ENCODE measurements around the gene CDCA3. TPM values are rescaled to one million over a fixed set of nuclear protein-coding genes. Genes with fewer than 3 reads are reported as not detected.
A peak's percentile ranks its signal among the peaks of the same experiment; 100 is the strongest.

Gene CDCA3
- total RNA-seq, 4 donors from 2014 or later, result 1.2 to 2.9 (median 1.5) TPM

DNA sequence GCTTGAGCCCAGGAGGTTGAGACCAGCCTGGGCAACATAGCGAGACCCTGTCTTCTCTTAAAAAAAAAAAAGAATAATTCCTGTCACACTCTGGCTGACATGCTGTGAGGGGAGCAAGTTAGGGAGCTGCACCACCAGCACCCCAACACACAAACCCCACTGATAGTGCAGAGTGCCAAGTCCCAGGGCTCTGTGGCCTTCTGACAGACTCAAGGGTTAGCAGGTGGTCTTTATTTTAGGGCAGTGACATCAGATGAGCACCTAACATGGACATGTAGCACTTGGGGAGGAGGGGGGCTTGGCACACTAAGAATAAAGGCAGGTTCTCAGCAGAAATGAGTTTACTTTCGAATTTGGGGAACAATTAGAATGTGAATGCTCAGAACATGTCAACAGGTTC lies 7.7 kb upstream of the CDCA3 start:
- Histone ChIP-seq H3K4me1 (peaks cover 0 to 7% (median 2%) of the 10 kb centered on the region in 4 donors), H3K27me3 (no peaks in the 10 kb centered on the region), H3K27ac (replicated peaks in 1 of 4) (no peak overlapping the region), H3K9me3 (no peaks in the 10 kb centered on the region), H3K4me3 (no peak overlapping the region), H3K36me3 (peaks cover 63 to 89% (median 86%) of the 10 kb centered on the region in 4 donors)
- DNase-seq (ENCODE audit: extremely low spot score), result no peak
- TF ChIP-seq POLR2AphosphoS5 (IDR thresholded peaks at IDR 0.05), result no peak
- TF ChIP-seq, protein P1, sequence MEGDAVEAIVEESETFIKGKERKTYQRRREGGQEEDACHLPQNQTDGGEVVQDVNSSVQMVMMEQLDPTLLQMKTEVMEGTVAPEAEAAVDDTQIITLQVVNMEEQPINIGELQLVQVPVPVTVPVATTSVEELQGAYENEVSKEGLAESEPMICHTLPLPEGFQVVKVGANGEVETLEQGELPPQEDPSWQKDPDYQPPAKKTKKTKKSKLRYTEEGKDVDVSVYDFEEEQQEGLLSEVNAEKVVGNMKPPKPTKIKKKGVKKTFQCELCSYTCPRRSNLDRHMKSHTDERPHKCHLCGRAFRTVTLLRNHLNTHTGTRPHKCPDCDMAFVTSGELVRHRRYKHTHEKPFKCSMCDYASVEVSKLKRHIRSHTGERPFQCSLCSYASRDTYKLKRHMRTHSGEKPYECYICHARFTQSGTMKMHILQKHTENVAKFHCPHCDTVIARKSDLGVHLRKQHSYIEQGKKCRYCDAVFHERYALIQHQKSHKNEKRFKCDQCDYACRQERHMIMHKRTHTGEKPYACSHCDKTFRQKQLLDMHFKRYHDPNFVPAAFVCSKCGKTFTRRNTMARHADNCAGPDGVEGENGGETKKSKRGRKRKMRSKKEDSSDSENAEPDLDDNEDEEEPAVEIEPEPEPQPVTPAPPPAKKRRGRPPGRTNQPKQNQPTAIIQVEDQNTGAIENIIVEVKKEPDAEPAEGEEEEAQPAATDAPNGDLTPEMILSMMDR (IDR thresholded peaks at IDR 0.05), result no peak
- no peak for TF ChIP-seq EP300 (IDR thresholded peaks at IDR 0.05)
- TF ChIP-seq POLR2A (IDR thresholded peaks at IDR 0.05; ENCODE audit: low read depth), result no peak
- intact Hi-C loops (cut with DNase I), result no loop called here
- 94% methylated on average over 2 of the region's 2 CpGs for WGBS

DNA sequence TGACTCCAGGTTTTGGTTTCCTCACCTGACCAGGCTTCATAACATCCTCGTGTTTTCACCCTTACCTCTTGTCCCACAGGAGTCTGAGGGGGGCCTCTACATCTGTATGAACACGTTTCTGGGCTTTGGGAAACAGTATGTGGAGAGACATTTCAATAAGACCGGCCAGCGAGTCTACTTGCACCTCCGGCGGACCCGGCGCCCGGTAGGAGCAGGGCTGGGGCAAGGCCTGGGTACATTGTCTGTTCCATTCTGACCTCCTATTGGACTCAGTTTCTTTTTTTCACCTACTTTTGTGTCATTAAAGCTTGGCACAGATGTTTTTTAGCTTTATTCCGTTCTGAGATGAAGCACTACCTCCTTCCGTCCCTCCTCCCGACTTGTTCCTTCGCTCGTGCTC lies 4.2 kb upstream of the CDCA3 start:
- intact Hi-C loops (cut with DNase I), result no loop called here
- TF ChIP-seq POLR2A (IDR thresholded peaks at IDR 0.05; ENCODE audit: low read depth) (no peak), POLR2AphosphoS5 (IDR thresholded peaks at IDR 0.05) (no peak), EP300 (IDR thresholded peaks at IDR 0.05) (no peak)
- TF ChIP-seq, protein P1 (IDR thresholded peaks at IDR 0.05), result no peak
- 93% methylated on average over 14 of the region's 14 CpGs for WGBS
- Histone ChIP-seq H3K4me1 (peaks cover 13 to 26% (median 20%) of the 10 kb centered on the region in 4 donors), H3K27ac (replicated peaks in 1 of 4) (no peak overlapping the region), H3K4me3 (no peak overlapping the region), H3K9me3 (no peaks in the 10 kb centered on the region), H3K36me3 (peaks cover 43 to 56% (median 51%) of the 10 kb centered on the region in 4 donors), H3K27me3 (no peaks in the 10 kb centered on the region)
- DNase-seq (ENCODE audit: extremely low spot score), result no peak

DNA sequence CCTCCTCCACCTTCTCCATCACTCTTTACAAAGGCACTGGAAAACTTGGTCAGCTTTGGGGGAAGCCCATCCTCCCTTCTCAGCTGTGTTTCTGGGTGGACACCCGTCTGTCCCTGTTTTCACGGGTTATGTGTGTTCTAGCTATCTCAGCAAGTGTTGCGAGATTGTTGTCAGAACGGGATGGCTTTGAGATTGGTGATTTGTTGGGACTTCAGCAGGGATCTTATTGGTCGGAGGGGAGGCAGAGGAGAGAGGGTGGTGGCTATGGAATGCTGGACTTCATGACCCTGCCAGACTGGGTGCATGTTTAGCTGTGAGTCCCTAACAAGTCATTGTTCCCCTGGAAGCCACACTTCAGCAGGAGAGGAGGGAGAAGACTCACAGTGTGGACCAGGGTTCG lies 3.0 kb upstream of the CDCA3 start:
- WGBS, result 73% methylated on average over 6 of the region's 6 CpGs
- Histone ChIP-seq H3K4me1 (peaks cover 13 to 26% (median 20%) of the 10 kb centered on the region in 4 donors), H3K36me3 (peaks cover 30 to 47% (median 42%) of the 10 kb centered on the region in 4 donors), H3K4me3 (no peak overlapping the region), H3K27me3 (no peaks in the 10 kb centered on the region), H3K27ac (replicated peaks in 1 of 4) (peak overlapping the region; percentile 92 to 98 (median 95)), H3K9me3 (no peaks in the 10 kb centered on the region)
- intact Hi-C loops (cut with DNase I), result no loop called here
- DNase-seq (ENCODE audit: extremely low spot score), result no peak
- no peak for TF ChIP-seq EP300 (IDR thresholded peaks at IDR 0.05)
- TF ChIP-seq POLR2AphosphoS5 (IDR thresholded peaks at IDR 0.05), result no peak
- TF ChIP-seq, protein P1 (IDR thresholded peaks at IDR 0.05), result no peak
- no peak for TF ChIP-seq POLR2A (IDR thresholded peaks at IDR 0.05; ENCODE audit: low read depth)

DNA sequence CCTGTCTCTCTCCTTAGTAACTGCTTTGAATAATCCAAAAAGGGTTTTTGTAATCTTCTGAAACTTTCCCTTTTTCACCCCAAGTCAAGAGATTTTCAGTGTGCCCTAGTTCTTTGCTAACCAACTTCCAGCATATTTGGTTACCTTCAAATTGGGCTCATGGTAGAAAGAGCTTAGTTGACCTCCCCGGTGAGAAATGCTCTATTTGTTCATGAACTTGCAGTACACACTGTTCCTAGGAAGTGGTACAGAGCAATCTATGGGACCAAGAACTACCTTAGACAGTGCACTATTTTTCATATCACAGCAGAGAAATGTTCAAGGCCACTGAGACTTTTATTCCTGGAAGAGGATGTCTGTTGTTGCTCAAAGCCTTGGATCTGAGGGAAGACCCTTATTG lies 2.5 kb upstream of the CDCA3 start:
- peak overlapping the region in 1 of 4 donors; percentile 61 for H3K4me3 ChIP-seq
- intact Hi-C loops (cut with DNase I), result no loop called here
- peaks cover 13 to 26% (median 20%) of the 10 kb centered on the region in 4 donors for H3K4me1 ChIP-seq
- no peaks in the 10 kb centered on the region for H3K9me3 ChIP-seq
- WGBS, result 71% methylated on average over 1 of the region's 1 CpG
- no peaks in the 10 kb centered on the region for H3K27me3 ChIP-seq
- DNase-seq (ENCODE audit: extremely low spot score), result no peak
- peaks cover 26 to 47% (median 40%) of the 10 kb centered on the region in 4 donors for H3K36me3 ChIP-seq
- H3K27ac ChIP-seq (replicated peaks in 1 of 4), result peak overlapping the region; percentile 92 to 98 (median 95)
- TF ChIP-seq POLR2A (IDR thresholded peaks at IDR 0.05; ENCODE audit: low read depth) (no peak), POLR2AphosphoS5 (IDR thresholded peaks at IDR 0.05) (no peak), EP300 (IDR thresholded peaks at IDR 0.05) (no peak)
- TF ChIP-seq, protein P1 (IDR thresholded peaks at IDR 0.05), result no peak
